NB4 (cell line): ENCODE data around the gene ZNF423.
"Not testable (repeated sequence)": the region's sequence is repeated elsewhere in the genome, so short reads cannot be mapped to it uniquely, and the experiment has no call there.

ENCODE experiments used
- DNase-seq: peaks from one replicate; pipeline ENCODE4 v3.0.0; 2010; ENCODE audit warnings: low read depth
- H3K4me3 ChIP-seq: one replicate; pipeline ENCODE4 v1.5.1; 2011; ENCODE audit warnings: mild to moderate bottlenecking, low read depth, low read length, moderate library complexity
- CTCF ChIP-seq: IDR thresholded peaks from one replicate; pipeline ENCODE4 v1.5.1; 2012; ENCODE audit warnings: low read depth, low read length
- MYC ChIP-seq: IDR thresholded peaks from 2 replicates; pipeline ENCODE4 v1.6.1; 2011; ENCODE audit warnings: low read depth, low read length
- POLR2A ChIP-seq: IDR thresholded peaks from 2 replicates; pipeline ENCODE4 v1.6.1; 2011; ENCODE audit warnings: mild to moderate bottlenecking; ENCODE audit not compliant: insufficient read length; ENCODE audit errors: extremely low read depth
- TF ChIP-seq, protein P1 (sequence below): IDR thresholded peaks from 2 replicates; pipeline ENCODE4 v1.6.1; 2011; ENCODE audit warnings: low read depth, low read length

Gene ZNF423

DNA sequence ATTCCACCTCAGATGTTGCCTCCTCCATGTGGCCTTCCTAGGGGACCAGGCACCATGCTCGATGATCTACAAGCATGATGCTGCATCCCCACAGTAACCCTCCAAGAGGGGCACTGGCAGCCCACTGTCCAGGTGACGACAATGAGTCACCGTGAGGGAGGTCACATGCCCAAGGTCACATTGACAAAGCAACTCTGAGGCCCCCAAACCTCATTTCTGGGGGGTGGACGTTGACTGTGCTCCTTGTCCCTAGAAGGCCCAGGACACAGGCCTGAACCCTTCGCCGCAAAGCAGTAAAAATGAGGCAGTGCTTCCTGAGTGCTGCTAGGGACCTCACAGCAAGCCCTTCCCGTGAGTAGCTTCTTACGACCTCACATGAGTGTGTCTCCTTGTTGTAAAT is 345.8 kb downstream of the ZNF423 start:
- TF ChIP-seq POLR2A, result no peak
- TF ChIP-seq, protein P1, sequence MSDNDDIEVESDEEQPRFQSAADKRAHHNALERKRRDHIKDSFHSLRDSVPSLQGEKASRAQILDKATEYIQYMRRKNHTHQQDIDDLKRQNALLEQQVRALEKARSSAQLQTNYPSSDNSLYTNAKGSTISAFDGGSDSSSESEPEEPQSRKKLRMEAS, result no peak

DNA sequence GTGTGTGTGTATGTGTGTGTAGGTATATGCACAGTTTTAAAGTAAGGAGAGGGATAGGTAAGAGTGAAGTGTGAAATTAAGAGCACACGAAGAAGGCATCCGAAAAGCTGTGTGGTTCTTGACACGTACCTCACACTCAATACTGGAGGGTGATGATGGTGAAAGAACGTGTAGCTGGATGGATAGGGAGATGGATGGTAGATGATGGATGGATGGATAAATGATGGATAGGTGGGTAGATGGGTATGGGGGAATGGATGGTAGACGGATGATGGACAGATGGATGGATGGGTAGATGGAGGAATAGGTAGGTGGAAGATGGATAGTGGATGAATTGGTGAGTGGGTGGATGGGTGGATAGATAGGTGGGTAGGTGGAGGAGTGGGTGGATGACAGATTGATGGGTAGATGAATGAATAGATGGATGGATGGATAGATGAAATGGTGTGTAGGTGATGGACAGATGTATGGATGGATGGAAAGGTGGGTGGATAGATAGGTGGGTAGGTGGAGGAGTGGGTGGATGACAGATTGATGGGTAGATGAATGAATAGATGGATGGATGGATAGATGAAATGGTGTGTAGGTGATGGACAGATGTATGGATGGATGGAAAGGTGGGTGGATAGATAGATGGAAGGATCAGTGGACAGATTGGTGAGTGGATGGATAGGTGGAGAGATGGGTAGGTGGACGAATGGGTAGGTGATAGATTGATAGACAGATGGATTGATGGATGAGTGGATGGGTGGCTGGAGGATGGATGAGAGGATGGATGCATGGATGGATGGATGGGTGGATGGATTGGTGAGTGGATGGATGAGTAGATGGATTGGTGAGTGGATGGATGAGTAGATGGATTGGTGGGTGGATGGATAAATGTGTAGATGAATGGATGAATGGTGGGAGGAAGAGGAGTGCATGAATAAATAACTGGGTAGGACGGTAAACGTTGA is 349.6 kb downstream of the ZNF423 start:
- H3K4me3 ChIP-seq, DNase-seq: not testable (repeated sequence)

More for the DNA sequence above, 345.8 kb downstream of the ZNF423 start:
- H3K4me3 ChIP-seq, result no peak overlapping the region
- no peak for DNase-seq

GRCh38 chr16:49505556-49505955 is 350.4 kb downstream of the ZNF423 start:
- DNase-seq, result no peak
- TF ChIP-seq, protein P1, result no peak
- H3K4me3 ChIP-seq, result no peak overlapping the region

DNA sequence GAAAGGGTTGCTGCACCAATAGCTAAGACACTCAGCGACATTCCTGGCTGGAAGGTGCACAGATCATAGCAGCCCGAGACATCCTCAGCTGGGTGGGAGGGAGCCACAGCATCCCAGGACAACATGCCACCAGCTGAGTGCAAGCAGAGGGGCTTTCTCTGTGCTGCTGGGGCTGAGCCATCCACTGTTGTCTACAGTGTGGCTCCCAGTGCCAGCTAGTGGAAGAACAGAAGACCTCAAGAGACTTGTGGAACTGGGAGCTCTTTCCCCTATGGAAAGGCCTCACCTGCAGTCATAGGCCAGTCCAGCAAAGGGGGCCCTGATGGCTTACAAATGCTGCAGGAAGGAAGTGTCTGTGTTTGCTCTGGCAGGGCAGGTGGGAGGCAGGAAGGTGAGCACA is 351.3 kb downstream of the ZNF423 start:
- DNase-seq, result no peak
- TF ChIP-seq POLR2A (no peak), CTCF (no peak), MYC (no peak)
- TF ChIP-seq, protein P1, result no peak
- H3K4me3 ChIP-seq, result no peak overlapping the region

- no peak for TF ChIP-seq MYC
- no peak for TF ChIP-seq CTCF
- TF ChIP-seq POLR2A, result no peak
- DNase-seq, result peak; percentile 42
- no peak overlapping the region for H3K4me3 ChIP-seq
Measured at GRCh38 chr16:49504023-49504364, 351.9 kb downstream of the ZNF423 start.

DNA sequence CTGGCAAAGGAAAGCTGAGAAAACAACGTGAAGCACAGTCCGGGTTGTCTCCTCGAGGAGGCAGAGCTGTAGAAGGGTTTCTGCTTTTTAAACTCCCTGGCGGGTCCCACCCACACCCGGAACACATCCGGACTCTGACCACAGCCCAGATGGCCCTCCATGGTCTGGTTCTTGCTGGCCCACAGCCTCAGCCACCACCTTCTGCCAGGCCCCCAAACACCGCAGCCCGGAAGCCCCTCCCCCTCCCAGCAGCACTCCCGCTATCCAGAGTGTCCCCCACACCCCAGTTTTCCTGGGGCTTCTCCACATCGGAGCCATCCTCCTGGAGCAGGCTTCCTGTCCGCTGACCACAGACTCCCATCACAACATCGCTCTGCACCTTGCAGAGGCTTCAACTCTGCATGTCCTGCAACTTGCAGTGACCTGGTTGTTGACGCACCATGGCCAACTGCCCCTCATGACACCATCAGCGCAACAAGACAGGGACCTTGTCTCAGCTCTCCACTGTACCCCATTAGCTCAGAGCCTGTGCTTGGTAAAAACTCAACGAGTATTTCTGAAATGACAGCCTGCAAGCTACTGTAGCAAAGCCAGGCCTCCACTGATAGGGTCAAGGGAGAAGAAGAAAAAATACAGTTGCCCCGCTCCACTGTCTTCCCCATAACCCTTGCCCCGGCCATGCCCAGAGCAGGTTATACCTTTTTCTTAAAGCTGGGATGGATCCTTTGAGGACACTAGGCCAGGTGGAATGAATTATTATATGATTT is 352.5 kb downstream of the ZNF423 start:
- DNase-seq, result peak; percentile 88
- H3K4me3 ChIP-seq, result peak overlapping the region; percentile 38
- TF ChIP-seq, protein P1, result no peak
- TF ChIP-seq CTCF, result no peak
- TF ChIP-seq POLR2A, result no peak
- peak; percentile 63 for TF ChIP-seq MYC

DNA sequence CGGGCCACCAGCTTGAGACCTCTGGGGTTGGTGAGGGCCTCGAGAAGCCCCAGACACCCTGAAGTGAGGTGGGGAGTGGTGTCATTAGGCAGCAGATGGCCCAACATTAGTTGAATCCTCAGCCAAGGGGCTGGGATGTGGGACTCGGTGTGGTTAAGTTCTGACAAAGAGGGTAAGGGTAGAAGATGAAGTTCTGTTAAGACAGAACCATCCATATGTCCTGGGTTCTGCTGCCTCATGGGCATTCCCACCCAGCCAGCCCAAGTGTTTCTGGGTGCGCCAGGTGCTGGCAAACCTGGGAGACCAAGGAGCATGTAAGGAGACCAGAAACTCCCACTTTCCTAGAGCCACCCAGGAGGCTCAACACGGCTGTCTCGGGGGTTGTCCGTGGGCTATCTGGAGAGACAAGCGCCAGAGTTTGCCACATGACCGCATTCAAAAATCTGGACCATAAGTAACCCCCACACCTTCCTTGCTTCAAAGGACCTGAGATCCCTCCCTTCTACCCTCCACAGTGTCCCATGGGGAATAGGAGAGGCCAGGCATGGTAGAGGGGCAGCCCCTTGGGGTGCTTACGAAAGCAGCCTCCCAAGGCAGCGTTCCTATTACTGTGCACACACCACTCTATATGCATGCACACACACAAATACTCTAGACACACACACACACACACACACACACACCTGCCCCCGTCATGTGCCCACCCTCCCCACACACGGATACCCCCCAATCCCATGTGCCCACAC is 353.6 kb downstream of the ZNF423 start:
- peak overlapping the region; percentile 38 for H3K4me3 ChIP-seq
- DNase-seq, result peak; percentile 68
- no peak for TF ChIP-seq CTCF
- no peak for TF ChIP-seq POLR2A
- TF ChIP-seq, protein P1, result no peak
- no peak for TF ChIP-seq MYC
